ENCODE measurements around the gene TMEM129.

Gene TMEM129

GRCh38 chr4:1758306-1759121, 37.4 kb upstream of the TMEM129 start:
- no peak for DNase-seq

GRCh38 chr4:1757836-1758235, 36.7 kb upstream of the TMEM129 start:
- no peak for DNase-seq

- DNase-seq: no peak
Measured at GRCh38 chr4:1756893-1757779, 36.0 kb upstream of the TMEM129 start.

- DNase-seq: no peak
Measured at GRCh38 chr4:1756079-1756478, 35.0 kb upstream of the TMEM129 start.

GRCh38 chr4:1755297-1755696, 34.2 kb upstream of the TMEM129 start:
- DNase-seq: no peak

- no peak for DNase-seq
Measured at GRCh38 chr4:1754336-1754735, 33.2 kb upstream of the TMEM129 start.

GRCh38 chr4:1753697-1754311, 32.7 kb upstream of the TMEM129 start:
- DNase-seq: no peak

GRCh38 chr4:1753294-1753696, 32.2 kb upstream of the TMEM129 start:
- DNase-seq: no peak

GRCh38 chr4:1752284-1753041, 31.3 kb upstream of the TMEM129 start:
- peak; percentile 50 to 58 for DNase-seq

- DNase-seq: no peak
Measured at GRCh38 chr4:1751919-1752283, 30.8 kb upstream of the TMEM129 start.

- DNase-seq: no peak
Measured at GRCh38 chr4:1751155-1751918, 30.2 kb upstream of the TMEM129 start.

GRCh38 chr4:1750381-1751154, 29.4 kb upstream of the TMEM129 start:
- DNase-seq: no peak

GRCh38 chr4:1749826-1750225, 28.7 kb upstream of the TMEM129 start:
- DNase-seq: no peak

GRCh38 chr4:1749370-1749769, 28.2 kb upstream of the TMEM129 start:
- DNase-seq: no peak

- peak; percentile 89 to 91 for DNase-seq
Measured at GRCh38 chr4:1748465-1748995, 27.4 kb upstream of the TMEM129 start.

GRCh38 chr4:1747603-1747967, 26.5 kb upstream of the TMEM129 start:
- no peak for DNase-seq

- no peak for DNase-seq
Measured at GRCh38 chr4:1746919-1747602, 25.9 kb upstream of the TMEM129 start.

GRCh38 chr4:1746265-1746691, 25.2 kb upstream of the TMEM129 start:
- peak; percentile 91 for DNase-seq

GRCh38 chr4:1745697-1746096, 24.6 kb upstream of the TMEM129 start:
- DNase-seq: no peak

GRCh38 chr4:1745165-1745564, 24.0 kb upstream of the TMEM129 start:
- DNase-seq: no peak

Measured in activated T-cell treated with anti-CD3 and anti-CD28 coated beads, Interleukin-2, amount 50 U/mL, for 48 hours (primary cell).